Heart left ventricle (tissue), 16 donors: ENCODE data around the gene NTM. TPM values are rescaled to one million over a fixed set of nuclear protein-coding genes. Genes with fewer than 3 reads are reported as not detected.

Source experiments
- ATAC-seq, 4 donors: fragments of 200-7000 bp; cut with Tn5 transposase; one replicate each; pipeline ENCODE4 v1.9.1; 2020 to 2022; ENCODE audit warnings: moderate library complexity in 4 of 4, mild to moderate bottlenecking in 3 of 4, moderate number of reproducible peaks in 1 of 4
- DNase-seq, 5 donors: peaks; one replicate each; pipeline ENCODE4 v3.0.0-alpha.2; 2020
- H3K27ac ChIP-seq, 12 donors: fragments of 200-600 bp; sonication (generic) in 4 of 12; one replicate each; pipeline versions ENCODE4 v1.5.0 to v1.8.0; 2016 to 2022; ENCODE audit warnings: mild to moderate bottlenecking in 2 of 12
- H3K27me3 ChIP-seq, 9 donors: fragments of 200-600 bp; sonication (generic) in 2 of 9; one replicate each; pipeline versions ENCODE4 v1.5.1 to v1.8.0; 2016 to 2022; ENCODE audit warnings: mild to moderate bottlenecking in 3 of 9
- H3K36me3 ChIP-seq, 9 donors: fragments of 200-600 bp; sonication (generic) in 2 of 9; one replicate each; pipeline versions ENCODE4 v1.5.0 to v1.8.0; 2018 to 2022; ENCODE audit warnings: mild to moderate bottlenecking in 2 of 9
- H3K4me1 ChIP-seq, 12 donors: fragments of 200-600 bp; sonication (generic) in 4 of 12; one replicate each; pipeline versions ENCODE4 v1.5.0 to v1.8.0; 2016 to 2022; ENCODE audit warnings: mild to moderate bottlenecking in 3 of 12
- H3K4me3 ChIP-seq, 12 donors: fragments of 200-600 bp; sonication (generic) in 4 of 12; one replicate each; pipeline versions ENCODE4 v1.5.0 to v1.8.0; 2017 to 2022; ENCODE audit warnings: mild to moderate bottlenecking in 9 of 12, moderate library complexity in 4 of 12
- H3K9me3 ChIP-seq, 12 donors: fragments of 200-600 bp; sonication (generic) in 4 of 12; one replicate each; pipeline versions ENCODE4 v1.5.0 to v1.8.0; 2016 to 2022; ENCODE audit warnings: mild to moderate bottlenecking in 1 of 12
- POLR2A ChIP-seq, 2 donors: fragments of 450-650 bp; IDR thresholded peaks; one replicate each; pipeline ENCODE4 v1.6.1; 2017; ENCODE audit warnings: antibody characterized with exemption in 2 of 2, mild to moderate bottlenecking in 2 of 2, moderate library complexity in 2 of 2
- WGBS, 4 donors: extraction: QIAGEN DNeasy Blood & Tissue Kit in 2 of 4; methylation state at CpG; one replicate each; pipeline versions ENCODE4 v1.1.5 to v1.1.7; 2013 to 2018; 5-methylcytosine and 5-hydroxymethylcytosine counted together
- intact Hi-C, 10 donors: fragments of 100-400 bp; cut with DNase I; formaldehyde crosslinking; loops; one replicate each; pipeline versions ENCODE4 v1.11.1 to v1.14.2; 2022
- polyA plus RNA-seq, 2 donors: library from polyadenylated mRNA; stranded (reverse); fragments of 200-250 nt; gene quantifications; one replicate each; pipeline ENCODE4 v1.2.3, GENCODE V29; 2013
- total RNA-seq, 9 donors: library from RNA; depleted of rRNA in 2 of 9; stranded (reverse); fragments of >200 nt in 2 of 9; fragmentation: NEBNext Ultra II Directional in 3 of 9; extraction: Animal tissue kit (Norgen Biotek cat#: 25700) in 3 of 9; gene quantifications; one replicate each; pipeline versions ENCODE4 v1.1.0 to v1.2.4, GENCODE V29; 2016 to 2023
- TF ChIP-seq, protein P1 (sequence below), 12 donors: fragments of 200-600 bp; sonication (generic) in 4 of 12; IDR thresholded peaks; one replicate each; pipeline versions ENCODE4 v1.5.0 to v1.8.0; 2018 to 2022; ENCODE audit warnings: antibody characterized with exemption in 12 of 12, mild to moderate bottlenecking in 5 of 12
- donor health status: ischemic (EF 13 %, LVEDD 7.1; RV severe dilation, severe dysfunction).
- donor health status: healthy with polysubstance abuse.
- donor health status: DM: no; HTN: yes; CAD: no.
- donor health status: DM: no; HTN: no; CAD: no.
- donor health status: ischemic (EF 25% LVEDD 6.9; RV normal size, moderate dysfunction).
- donor health status: ischemic (EF 25% LVEDD 5.7; RV mildly dilated, moderate dysfunction).
- donor health status: healthy.
- donor health status: DM: yes; HTN: yes; CAD: no.
- donor health status: ischemic (EF 35%, LVEDD 5.7; RV mildly dilated, moderate dysfunction).
- donor health status: nonischemic (EF 11% LVEDD 7.7; RV severe dilation, severe dysfunction).
- donor health status: DM: yes; HTN: yes; CAD: no.
- donor health status: PGD.
- donor health status: ischemic (EF 29% LVEDD 5.4; RV normal size, mild dysfunction).
- donor health status: nonischemic (EF 23%, LVEDD 6.1; RV moderate dilation, normal function).

Gene NTM
- total and polyA plus RNA-seq, 11 donors = 0.40 to 7.7 (median 1.5) TPM

DNA sequence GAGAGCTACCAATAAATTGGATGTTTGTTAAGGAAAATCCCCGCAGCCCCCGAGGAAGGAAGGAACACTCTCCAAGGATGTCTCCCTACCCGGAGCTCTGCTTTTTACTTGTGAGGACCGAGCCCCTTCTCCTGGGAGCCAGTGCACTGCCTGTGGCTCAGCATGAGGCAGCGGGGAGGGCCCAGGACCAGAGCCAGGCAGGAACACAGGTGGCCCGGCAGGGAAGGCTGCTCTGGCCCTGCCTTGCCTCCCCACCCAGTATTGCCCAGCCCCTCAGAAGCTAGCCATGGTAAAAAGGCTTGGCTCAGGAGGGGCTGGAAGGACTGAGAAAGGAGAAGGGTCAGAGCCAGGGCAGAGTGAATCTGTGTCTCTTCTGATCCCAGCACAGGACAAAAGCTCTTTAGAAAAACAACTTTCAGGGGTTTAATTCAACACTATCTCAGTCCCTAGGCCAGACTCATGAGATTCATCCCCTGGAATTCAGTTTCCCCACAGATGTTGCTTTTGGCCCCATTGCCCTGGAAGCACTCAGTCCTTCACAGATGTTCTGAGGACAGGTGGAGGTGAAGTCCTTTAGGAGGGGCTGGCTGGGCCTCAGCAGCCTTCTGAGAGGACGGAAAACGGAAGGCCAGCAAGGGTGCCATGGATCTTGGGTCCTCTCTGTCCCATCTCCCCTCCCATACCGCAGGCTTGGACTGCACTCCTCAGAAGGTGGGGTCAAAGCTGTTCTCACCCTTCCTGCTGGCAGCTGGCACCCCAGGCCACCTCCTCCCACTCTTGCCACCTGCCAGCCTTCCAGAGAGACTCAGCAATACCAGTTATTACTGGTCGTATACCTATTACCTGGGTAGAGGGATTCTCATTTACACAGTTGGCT is 318.9 kb downstream of the NTM start:
- Histone ChIP-seq H3K4me3 (no peak overlapping the region), H3K27ac (no peak overlapping the region), H3K27me3 (peaks cover 0 to 71% (median 9%) of the 10 kb centered on the region in 9 donors), H3K9me3 (no peaks in the 10 kb centered on the region), H3K4me1 (peaks cover 0 to 9% (median 0%) of the 10 kb centered on the region in 12 donors), H3K36me3 (no peaks in the 10 kb centered on the region)
- 76 to 86% (median 80%) methylated on average over 10 of the region's 10 CpGs for WGBS, 4 donors
- DNase-seq (no peak), ATAC-seq (no peak)
- TF ChIP-seq, protein P1, sequence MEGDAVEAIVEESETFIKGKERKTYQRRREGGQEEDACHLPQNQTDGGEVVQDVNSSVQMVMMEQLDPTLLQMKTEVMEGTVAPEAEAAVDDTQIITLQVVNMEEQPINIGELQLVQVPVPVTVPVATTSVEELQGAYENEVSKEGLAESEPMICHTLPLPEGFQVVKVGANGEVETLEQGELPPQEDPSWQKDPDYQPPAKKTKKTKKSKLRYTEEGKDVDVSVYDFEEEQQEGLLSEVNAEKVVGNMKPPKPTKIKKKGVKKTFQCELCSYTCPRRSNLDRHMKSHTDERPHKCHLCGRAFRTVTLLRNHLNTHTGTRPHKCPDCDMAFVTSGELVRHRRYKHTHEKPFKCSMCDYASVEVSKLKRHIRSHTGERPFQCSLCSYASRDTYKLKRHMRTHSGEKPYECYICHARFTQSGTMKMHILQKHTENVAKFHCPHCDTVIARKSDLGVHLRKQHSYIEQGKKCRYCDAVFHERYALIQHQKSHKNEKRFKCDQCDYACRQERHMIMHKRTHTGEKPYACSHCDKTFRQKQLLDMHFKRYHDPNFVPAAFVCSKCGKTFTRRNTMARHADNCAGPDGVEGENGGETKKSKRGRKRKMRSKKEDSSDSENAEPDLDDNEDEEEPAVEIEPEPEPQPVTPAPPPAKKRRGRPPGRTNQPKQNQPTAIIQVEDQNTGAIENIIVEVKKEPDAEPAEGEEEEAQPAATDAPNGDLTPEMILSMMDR (IDR thresholded peaks at IDR 0.05) = no peak
- TF ChIP-seq POLR2A (IDR thresholded peaks at IDR 0.05) = no peak
- intact Hi-C loops = no loop called here

DNA sequence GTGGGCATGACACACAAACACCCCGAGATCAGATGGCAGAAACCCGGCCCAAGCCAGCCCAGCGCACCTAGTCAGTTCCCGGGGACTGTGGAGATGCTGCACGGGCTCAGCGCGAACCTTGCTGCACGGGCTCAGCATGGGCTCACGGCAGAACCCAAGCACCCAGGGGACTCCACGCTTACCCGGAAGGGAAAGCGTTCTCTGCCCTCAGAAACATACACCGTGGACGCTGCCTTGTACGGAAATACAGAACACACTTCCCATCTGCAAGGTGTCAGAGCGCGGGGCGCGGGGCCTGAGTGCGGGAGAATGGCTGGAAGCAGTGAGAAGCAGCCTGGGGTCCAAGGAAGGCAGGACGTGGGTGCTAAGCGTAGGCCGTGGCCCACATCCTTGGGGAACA is 319.9 kb downstream of the NTM start:
- H3K4me1 ChIP-seq = peaks cover 0 to 18% (median 5%) of the 10 kb centered on the region in 12 donors
- WGBS, 4 donors = 93 to 97% (median 94%) methylated on average over 19 to 23 of the region's 23 CpGs
- intact Hi-C loops = loop anchor here in 2 of 10 donors (5.0 to 10.0 kb wide), 2 partner anchors 437 to 1374 kb away; no protein-coding TSS in a partner anchor
- TF ChIP-seq, protein P1 (IDR thresholded peaks at IDR 0.05) = no peak
- no peak for TF ChIP-seq POLR2A (IDR thresholded peaks at IDR 0.05)
- peaks cover 0 to 62% (median 6%) of the 10 kb centered on the region in 9 donors for H3K27me3 ChIP-seq
- H3K36me3 ChIP-seq = no peaks in the 10 kb centered on the region
- H3K27ac ChIP-seq = no peak overlapping the region
- no peaks in the 10 kb centered on the region for H3K9me3 ChIP-seq
- no peak overlapping the region for H3K4me3 ChIP-seq
- ATAC-seq (no peak), DNase-seq (no peak)

DNA sequence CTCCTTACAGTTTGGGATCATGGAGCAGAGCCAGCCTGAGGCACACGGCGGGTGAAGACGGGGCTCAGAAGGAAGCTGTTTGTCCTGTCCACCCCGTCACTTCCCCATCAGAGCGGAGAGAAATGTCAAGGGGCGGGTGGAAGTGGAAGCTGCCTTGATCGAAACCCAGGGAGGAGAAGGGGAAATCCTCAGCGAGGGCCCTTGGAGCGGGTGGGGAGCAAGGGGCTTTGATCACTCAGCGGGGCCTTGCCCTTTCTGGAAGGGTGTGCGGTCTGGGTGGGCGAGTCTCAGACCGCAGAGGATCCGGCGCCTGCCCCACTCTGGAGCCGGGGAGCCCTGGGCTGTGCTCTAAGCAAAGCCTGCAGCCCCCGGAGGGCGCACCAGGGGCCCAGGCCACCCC is 320.4 kb downstream of the NTM start:
- DNase-seq (no peak), ATAC-seq (no peak)
- no peak overlapping the region for H3K4me3 ChIP-seq
- no peak overlapping the region for H3K27ac ChIP-seq
- no peaks in the 10 kb centered on the region for H3K36me3 ChIP-seq
- WGBS, 4 donors = 90 to 96% (median 90%) methylated on average over 11 to 18 of the region's 18 CpGs
- peaks cover 0 to 62% (median 6%) of the 10 kb centered on the region in 9 donors for H3K27me3 ChIP-seq
- peaks cover 0 to 18% (median 5%) of the 10 kb centered on the region in 12 donors for H3K4me1 ChIP-seq
- H3K9me3 ChIP-seq = no peaks in the 10 kb centered on the region
- no peak for TF ChIP-seq POLR2A (IDR thresholded peaks at IDR 0.05)
- TF ChIP-seq, protein P1 (IDR thresholded peaks at IDR 0.05) = no peak
- intact Hi-C loops = loop anchor here in 2 of 10 donors (5.0 to 10.0 kb wide), 2 partner anchors 437 to 1374 kb away; no protein-coding TSS in a partner anchor
